Pons (tissue), 1 donor: Measurements from ENCODE around the gene PRKAR2B.

ENCODE experiments used
- DNase-seq: peaks from one replicate; pipeline ENCODE4 v3.0.0-alpha.2; 2016; ENCODE audit warnings: low spot score

The PRKAR2B gene

DNA sequence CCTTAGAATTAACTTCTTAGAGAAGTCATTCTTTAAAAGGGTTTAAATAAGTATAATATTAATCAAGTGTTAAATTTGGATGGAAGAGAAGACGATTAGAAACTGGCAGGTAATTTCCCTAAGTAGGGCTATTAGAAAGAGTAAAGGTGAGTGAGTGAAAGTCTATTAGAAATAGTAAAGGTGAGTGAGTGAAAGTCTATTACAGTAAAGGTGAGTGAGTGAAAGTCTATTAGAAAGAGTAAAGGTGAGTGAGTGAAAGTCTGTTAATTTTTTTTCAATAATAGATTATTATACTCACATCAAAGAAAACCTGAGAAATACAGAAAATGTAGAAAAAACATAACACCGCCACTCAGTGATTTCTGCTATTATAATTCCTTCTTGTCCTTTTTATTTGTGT is 113.5 kb downstream of the PRKAR2B start:
- no peak for DNase-seq

DNA sequence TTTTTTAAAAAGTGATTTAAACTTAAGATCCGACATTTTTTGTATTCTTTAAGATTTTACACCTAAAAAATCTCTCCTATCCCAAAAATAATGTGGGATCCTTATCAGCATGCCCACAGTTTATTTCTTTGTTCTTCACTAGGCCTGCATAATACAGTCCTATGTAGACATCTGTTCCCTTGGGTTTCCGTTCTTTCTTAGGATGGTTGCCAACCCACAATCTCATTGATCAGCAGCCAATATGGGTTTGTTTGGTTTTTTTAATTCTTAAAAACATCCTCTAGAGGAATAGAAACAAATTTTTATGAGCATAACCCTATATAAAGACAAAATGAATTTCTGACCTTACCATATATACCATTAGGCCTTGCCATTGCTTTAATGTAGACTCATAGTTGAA is 115.9 kb downstream of the PRKAR2B start:
- no peak for DNase-seq

DNA sequence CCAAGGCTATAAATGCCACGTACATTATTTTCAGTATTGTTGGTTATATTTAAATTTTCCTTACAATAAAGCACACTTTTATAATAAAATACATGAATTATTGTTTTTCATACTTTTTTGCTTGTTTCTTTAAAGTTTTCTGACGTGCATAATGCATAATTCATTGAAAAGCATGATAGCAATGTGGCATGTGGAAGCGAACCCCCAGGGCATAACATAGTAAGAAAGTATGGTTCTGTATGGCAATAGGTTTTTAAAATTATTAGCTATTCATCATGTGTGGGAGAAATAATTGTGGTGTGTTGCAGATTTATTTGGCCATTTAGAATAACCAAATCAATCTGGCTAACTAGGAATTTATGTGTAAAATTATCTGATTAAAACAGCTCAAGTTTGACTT is 116.9 kb downstream of the PRKAR2B start:
- DNase-seq: no peak

DNA sequence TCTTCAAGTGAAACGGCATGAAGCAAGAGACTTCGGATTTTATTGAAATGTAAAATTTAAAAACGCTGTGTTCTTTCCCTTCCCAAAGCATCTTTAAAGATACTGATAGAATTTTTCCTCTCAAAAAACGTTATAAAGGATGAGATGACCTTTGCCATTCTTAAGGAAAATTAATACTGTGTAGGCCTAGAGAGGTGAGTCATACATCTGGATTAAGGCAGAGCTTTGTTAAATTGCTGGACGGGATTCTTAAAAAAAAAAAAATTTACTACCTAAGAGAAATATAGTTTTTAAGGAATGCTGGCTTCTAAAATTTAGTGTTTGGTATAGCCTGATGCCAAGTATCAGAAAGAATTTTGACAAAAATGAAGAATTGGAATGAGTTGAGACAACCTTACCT is 118.0 kb downstream of the PRKAR2B start:
- DNase-seq: no peak

DNA sequence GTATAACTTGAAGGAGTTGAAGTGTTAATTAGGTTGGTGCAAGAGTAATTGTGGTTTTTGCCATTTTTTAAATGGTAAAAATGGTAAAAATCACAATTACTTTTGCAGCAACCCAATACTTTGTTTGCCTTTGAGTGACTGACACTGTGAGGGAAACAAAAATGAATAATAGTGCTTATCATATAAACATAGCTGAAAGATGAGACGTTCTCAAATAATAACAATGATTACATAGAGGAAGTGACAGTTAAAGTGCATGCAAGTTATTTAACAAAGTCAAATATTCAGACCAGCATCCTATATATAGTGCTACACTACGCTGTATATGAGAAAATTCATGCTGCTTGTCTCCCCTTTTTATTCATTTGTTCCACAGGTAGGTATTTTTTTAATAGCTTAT is 119.6 kb downstream of the PRKAR2B start:
- DNase-seq: no peak

DNA sequence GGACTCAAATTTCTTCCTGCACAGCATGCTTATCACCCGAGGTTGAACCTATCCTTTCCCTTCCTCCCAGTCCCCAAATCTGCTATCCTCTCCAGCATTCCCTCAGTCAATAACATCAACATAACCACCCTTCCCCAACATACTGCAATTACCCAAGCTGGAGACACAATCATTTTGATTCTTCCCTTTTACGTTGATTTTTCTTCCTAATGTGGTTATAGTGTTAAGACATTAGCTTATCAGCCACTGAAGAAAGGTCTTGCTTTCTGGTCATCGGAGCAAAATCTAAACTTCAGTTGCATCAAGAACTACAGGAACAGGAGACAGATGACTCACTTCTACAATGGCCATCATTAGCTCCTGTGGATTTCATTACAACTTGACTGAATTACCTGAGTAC is 120.8 kb downstream of the PRKAR2B start:
- DNase-seq: no peak

DNA sequence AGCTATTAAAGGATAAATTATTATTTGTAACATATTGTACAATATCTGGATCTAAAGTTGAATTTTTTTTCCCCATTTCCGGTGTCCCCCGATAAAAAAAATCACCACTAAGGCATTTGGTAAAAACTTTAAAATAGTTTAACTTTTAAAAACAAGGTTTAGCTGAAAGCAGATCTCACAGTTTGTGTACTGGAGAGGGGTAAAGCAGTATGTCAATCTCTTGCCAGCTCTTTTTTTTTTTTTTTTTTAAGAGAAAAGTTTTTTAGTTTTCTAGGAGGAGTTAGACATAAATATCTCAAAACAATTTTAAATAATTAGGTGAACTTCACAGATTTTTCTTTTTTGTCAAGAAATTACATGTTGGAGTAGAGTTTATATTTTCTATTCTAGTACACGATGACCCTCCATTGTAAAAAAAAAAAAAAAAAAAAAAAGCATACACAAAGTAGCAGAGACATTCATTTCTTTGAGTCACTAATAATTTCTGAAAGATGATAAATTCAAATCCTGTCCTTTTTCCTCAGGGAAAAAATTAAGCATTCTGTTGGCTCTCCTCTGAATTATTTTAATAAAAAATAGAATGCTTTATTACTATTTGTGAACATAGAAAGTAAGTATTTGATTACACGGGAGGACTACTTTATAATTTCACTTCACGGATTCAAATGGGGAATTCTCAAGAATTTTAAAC is 122.4 kb downstream of the PRKAR2B start:
- DNase-seq: no peak

DNA sequence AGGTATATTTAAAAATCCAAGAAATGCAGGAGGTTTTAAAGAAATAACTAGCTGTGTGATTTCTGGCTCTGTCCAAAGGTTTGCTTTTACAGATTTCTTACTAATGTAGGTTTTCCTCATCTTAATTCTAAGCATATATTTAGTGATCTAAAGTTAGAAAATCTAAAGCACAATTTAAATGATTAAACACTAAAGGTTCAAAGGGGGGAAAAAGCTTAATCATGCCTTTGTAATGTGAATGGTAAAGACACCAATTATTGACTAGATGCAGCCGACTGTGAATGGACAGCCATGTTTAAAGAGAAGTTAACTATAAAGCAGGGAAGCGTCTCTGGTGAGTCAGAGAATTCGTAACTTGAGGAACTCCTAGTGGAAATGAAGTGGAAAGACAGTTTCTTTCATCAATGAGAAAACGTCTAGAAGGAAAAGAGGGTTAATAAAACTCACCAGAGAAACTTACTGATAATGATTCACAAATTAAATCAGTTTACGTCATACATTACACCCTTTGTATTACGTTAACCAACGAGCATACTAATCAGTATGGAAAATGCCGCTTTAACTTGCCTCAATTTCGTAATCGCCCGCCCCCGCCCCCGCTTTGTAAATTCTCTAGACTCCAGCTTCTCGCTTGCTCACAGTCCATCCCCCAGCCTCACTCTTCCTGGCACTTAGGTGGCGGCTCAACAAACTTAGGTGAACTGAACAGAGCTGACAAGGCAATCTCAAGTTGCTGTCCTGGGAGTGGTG is 123.2 kb downstream of the PRKAR2B start:
- DNase-seq: peak; percentile 89

DNA sequence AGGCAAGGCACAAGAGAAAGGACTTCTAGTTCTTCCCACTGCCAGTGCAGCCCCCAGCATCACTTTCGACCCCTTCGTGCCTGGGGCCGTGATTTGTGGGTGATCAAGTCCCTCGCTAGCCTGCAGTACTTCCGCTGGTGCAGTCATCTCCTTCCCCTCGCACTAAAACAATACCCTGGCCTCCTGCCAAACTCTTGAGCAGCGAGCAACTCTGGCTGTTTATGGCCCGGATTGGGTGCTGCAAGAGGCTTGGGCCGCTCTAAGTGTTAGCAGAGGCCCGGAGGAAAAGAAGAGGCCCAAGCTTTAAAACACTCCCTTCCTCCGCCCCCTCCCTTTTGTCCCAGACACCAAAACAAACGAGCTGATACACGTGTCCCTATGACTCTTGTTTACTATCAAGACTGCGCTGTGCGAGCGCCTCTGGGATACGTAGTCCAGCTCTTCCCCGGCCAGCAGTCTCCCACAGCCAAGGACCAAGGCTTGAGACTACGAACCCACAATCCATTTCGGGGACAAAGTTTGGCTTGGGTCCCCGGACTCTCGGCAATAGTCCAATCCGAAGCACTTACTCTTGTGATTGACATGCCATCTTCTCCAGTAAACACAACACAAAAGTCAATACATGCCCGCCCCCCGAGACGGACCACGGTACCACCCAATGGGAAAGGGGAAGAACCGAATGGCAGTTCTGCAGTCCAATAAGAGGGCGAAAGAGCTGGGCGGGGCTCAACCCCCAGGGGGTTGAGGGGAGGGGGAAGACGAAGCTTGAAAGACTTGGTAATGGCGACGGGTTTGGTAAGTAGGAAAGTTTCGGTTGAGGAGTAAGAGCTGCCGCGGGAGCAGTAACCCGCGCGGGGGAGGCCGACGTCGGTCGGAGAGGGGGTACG is 124.0 kb downstream of the PRKAR2B start, which contains the start of gene HBP1:
Gene HBP1, plus strand, starts transcription at position 771 of the 887 bp plus-strand sequence. CDS start 10,891 bp downstream, outside the sequence.
- peak; percentile 100 for DNase-seq

DNA sequence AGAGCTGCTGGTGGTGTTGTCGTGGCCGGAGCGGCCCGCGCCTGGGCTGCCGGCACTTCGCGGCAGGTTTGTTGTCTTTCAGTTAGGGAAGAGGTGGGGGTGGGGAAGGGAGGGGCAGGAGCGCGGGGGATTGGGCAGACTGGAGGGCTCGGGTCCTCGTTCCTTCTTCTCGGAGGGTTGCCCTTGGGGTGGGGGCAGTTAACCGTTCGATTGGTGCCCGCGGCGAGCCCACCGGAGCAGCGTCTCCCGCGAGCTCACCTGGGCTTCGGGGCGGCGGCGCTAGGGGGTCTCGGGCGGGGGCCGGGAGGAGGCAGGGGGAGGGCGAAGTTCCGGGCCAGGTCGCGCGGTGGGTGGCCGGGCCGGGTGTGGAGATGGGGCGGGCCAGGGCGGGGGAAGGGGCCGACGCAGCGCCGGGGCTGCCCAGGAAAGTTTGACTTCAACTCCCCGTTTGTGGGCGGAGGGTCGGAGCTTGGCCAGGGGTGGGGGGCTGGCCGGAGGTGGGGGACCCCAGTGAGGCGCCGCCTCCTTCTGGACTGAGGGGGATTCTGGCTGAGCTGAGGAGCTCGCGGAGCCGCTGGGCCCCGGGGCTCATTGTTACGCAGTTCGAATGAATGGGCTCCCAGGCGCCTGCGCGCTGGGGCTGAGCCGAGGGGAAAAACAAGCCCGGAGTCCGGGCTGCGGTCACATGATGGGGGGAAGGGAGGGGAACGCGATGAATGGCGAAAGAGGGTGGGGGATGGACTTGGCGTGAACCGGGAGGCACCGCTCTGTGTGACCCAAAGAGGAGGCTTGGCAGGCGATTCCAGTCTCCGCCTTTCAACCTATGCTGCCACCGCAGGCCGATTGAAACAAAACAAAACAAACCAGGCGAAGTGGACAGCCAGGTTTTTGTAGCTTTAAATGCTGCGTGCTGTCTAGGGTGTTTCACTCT is 124.9 kb downstream of the PRKAR2B start:
- DNase-seq: peak; percentile 98

DNA sequence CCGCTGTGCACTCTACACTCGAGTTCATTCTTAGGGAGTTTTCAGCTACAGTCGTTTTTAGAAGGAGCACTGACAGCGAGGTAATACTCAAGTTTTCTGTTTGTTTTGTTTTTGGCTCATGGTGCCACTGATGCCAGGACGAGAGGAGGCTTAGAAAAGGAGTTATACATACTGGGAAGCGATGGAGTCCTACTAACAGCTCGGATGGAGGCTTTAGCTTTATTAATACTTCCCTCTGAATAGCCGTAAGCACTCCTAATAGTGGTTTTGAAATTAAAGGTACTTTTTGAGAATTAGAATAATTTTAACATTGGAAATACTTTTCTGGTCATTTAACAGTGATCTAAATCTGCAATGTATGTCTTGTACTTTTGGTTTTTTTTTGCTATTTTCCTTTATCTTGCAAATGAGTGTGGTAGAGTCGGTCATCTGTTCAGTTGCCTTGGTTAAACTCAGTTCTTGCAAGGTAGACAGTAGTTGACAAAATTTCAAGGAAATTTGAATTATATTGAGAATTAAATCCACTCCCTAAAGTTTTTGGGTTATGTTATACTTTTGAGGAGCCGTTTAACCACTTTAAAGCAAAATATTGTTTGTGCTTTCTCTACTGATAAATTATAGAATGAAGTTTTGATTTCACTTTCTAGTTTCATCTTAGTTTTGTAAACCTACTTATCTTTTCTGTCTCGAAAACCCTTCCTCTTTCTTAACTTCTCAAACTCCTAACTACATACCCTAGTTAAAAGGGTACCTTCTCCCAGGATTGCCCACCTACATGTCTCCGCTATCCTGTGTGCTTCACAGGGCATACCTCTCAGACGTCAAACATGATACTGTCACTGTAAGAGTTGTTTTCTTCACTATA is 125.8 kb downstream of the PRKAR2B start:
- no peak for DNase-seq

DNA sequence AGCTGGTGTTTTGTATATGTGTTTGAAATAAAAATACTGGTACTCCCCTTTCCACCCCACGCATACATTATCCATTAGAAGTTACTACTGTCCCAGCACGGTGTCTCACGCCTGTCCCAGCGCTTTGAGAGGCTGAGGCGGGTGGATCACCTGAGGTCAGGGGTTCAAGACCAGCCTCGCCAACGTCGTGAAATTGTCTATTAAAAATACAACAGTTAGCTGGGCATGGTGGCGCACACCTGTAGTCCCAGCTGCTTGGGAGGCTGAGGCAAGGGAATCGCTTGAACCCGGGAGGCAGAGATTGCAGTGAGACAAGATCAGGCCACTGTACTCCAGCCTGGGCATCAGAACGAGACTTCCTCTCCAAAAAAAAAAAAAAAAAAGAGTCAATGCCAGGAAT is 127.0 kb downstream of the PRKAR2B start:
- DNase-seq: no peak

DNA sequence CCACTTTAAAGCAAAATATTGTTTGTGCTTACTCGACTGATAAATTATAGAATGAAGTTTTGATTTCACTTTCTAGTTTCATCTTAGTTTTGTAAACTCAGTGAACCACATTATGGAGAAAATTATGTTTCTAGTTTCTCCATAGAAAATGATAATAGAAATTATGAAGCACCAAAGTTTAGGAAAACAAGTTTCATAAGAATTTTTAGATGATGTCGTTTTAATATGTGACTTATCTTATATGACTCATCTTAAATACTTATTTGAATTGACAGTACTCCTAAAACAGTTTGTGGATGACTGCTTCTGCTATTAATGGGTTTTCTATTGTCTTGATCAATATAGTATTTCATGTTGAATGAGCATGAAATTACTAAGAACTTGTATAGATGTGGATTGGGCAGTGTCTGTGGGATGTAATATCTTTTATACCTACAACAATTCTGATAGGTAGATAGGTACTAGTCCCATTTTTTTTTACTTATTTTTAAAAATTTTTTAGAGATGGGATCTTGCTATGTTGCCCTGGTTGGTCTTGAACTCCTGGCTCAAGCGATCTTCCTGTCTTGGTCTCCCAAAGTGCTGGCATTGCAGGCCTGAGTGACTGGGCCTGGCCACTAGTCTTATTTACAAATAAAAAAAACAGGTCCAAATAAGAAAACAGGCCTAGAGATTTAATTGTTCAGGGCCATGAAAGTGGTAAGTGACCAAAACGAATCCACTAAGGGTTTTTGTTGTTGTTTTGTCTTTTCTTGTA is 127.9 kb downstream of the PRKAR2B start:
- DNase-seq: no peak

DNA sequence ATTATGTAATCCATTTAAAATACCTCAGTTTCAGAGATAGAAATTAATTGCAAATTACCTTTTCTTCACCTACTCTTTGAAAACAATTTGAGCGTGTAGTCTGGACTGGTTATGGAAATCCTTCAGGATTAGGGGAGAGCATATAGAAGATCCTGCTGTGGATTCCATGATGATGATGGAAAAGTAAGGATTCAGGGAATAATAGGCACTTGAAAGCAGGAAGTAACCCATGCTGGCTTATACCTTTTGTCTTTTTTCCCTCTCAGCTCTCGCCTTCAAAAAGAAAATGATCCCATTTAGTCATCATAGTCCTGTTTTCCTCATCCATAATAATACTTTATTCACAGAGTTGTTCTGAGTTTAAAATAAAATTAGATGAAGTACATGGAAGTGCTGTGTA is 128.7 kb downstream of the PRKAR2B start:
- DNase-seq: no peak

DNA sequence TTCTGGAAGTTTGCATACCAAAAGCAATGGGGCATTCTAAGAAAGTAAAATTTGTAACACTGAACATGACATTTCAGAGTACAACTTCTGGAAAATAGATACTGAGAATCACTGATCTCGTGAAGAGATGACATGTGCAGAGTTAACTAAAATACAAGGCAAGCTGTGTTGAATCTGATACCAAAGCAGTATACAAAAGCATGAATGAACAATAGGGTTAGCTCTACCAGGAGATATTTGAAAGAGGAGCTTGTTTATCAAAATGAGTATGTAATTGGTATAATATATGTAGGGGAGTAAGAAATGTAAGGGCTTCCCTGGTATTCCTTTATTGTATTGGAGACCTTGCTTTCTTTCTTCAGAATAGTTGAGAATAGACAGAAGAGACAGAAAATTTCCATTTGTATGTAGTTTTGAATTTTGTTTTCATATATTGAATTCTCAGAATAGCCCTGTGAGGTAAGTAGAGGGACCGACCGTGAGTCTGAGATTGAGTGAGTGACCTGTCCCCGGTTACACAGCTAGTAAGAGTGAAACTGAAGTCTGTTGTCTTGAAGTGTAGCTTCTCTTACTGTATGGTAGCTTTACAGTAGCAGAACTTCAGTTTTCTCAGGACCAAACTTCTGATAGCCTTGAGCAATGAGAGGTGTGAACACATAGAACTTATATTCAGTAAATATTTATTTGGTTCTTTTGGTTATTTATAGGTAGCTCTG is 129.3 kb downstream of the PRKAR2B start:
- peak; percentile 91 for DNase-seq

DNA sequence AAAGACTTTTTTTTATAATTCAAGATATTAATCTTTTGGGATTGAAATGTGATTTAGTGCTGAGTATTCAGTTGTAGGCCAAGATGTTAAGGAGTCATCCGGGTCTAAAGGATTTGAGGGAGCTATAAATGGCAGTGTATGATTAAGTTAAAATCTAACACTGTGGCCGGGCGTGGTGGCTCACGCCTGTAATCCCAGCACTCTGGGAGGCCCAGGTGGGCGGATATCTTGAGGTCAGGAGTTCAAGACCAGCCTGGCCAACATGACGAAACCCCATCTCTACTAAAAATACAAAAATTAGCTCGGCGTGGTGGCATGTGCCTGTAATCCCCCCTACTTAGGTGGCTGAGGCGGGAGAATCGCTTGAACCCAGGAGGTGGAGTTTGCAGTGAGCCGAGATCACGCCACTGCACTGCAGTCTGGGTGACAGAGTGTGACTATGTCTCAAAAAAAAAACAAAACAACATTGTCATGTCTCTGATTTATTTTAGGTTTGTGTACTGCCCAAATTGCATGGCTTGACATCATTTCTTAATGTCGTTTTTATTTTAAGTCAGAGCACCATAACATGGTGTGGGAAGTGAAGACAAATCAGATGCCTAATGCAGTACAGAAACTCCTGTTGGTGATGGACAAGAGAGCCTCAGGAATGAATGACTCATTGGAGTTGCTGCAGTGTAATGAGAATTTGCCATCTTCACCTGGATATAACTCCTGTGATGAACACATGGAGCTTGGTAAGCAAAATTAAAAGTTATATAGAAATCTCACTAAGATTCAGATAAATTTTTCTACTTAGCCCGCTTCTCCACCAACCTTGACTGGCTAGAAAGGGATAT is 135.0 kb downstream of the PRKAR2B start:
- DNase-seq: no peak

DNA sequence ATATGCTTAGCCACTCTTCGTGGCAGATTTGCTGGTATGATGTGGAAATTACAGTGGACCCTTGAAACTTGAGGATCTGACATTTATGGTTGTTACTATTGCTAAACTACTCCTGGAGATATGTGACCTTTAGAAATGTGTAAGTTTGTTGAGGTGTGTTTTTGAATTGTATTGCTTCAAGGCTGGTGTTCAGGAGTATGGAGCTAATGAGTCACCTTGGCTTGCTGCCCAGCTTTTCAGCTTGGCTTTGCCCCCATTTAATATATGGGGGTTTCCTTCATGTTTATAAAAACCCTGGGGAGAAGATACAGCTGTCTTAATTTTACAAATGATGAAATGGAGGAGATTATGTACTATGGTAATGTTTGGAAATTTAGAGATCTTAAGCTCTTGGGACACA is 135.9 kb downstream of the PRKAR2B start:
- DNase-seq: no peak

DNA sequence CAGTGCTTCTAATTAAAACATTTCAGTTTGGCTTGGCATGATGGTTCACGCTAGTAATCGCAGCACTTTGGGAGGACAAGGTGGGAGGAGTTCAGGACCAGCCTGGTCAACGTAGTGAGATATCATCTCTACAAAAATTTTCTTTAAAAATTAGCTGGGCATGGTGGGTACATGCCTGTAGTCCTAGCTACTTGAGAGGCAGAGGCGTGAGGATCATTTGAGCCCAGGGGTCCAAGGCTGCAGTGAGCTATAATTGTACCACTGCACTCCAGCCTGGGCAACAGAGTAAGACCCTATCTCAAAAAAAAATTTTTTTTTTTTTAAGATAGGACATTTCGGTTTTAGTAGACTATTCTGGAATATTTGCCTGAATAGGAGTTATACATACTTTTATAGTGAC is 136.7 kb downstream of the PRKAR2B start:
- no peak for DNase-seq
